HG03354 (cell line): Measurements from ENCODE around the gene DLK1.

Experiments used
- ATAC-seq: cut with Tn5 transposase; IDR thresholded peaks from one replicate; pipeline ENCODE4 v1.9.1; 2021; ENCODE audit warnings: mild to moderate bottlenecking; ENCODE audit not compliant: unreplicated experiment, poor library complexity, severe bottlenecking

Gene DLK1

GRCh38 chr14:100748944-100749343 is 22.3 kb downstream of the DLK1 start:
- no peak for ATAC-seq

GRCh38 chr14:100749967-100750597 is 23.4 kb downstream of the DLK1 start:
- ATAC-seq: no peak

GRCh38 chr14:100750762-100751699 is 24.3 kb downstream of the DLK1 start:
- no peak for ATAC-seq

- ATAC-seq: no peak
Observed at GRCh38 chr14:100754020-100754419, 27.3 kb downstream of the DLK1 start.

- no peak for ATAC-seq
Observed at GRCh38 chr14:100755649-100756048, 29.0 kb downstream of the DLK1 start.

- no peak for ATAC-seq
Observed at GRCh38 chr14:100761481-100761880, 34.8 kb downstream of the DLK1 start.

- ATAC-seq: no peak
Observed at GRCh38 chr14:100762089-100762515, 35.4 kb downstream of the DLK1 start.

GRCh38 chr14:100762901-100763300 is 36.2 kb downstream of the DLK1 start:
- no peak for ATAC-seq

GRCh38 chr14:100764471-100765115 is 37.9 kb downstream of the DLK1 start:
- ATAC-seq: no peak

- no peak for ATAC-seq
Observed at GRCh38 chr14:100765296-100765695, 38.6 kb downstream of the DLK1 start.

- no peak for ATAC-seq
Observed at GRCh38 chr14:100765991-100766390, 39.3 kb downstream of the DLK1 start.

- no peak for ATAC-seq
Observed at GRCh38 chr14:100767003-100767787, 40.5 kb downstream of the DLK1 start.

- no peak for ATAC-seq
Observed at GRCh38 chr14:100767788-100768536, 41.3 kb downstream of the DLK1 start.

GRCh38 chr14:100769035-100769939 is 42.6 kb downstream of the DLK1 start:
- ATAC-seq: no peak

- ATAC-seq: no peak
Observed at GRCh38 chr14:100770046-100770445, 43.4 kb downstream of the DLK1 start.

- no peak for ATAC-seq
Observed at GRCh38 chr14:100770605-100771120, 44.0 kb downstream of the DLK1 start.

GRCh38 chr14:100771121-100771800 is 44.6 kb downstream of the DLK1 start:
- ATAC-seq: no peak
